Measurements from ENCODE around the gene P2RY6.

P2RY6 gene

GRCh38 chr11:73320763-73321603 is 48.8 kb downstream of the P2RY6 start:
- DNase-seq: no peak

- no peak for DNase-seq
These were observed 49.7 kb downstream of the P2RY6 start for GRCh38 chr11:73321604-73322381.

- no peak for DNase-seq
These were observed 50.5 kb downstream of the P2RY6 start for GRCh38 chr11:73322382-73323306.

GRCh38 chr11:73323464-73323863 is 51.3 kb downstream of the P2RY6 start:
- no peak for DNase-seq

GRCh38 chr11:73324116-73324515 is 52.0 kb downstream of the P2RY6 start:
- DNase-seq: no peak

- DNase-seq: no peak
These were observed 52.5 kb downstream of the P2RY6 start for GRCh38 chr11:73324665-73325035.

GRCh38 chr11:73325036-73325981 is 53.2 kb downstream of the P2RY6 start:
- no peak for DNase-seq

- DNase-seq: no peak
These were observed 55.0 kb downstream of the P2RY6 start for GRCh38 chr11:73326929-73327811.

GRCh38 chr11:73327812-73328364 is 55.8 kb downstream of the P2RY6 start:
- no peak for DNase-seq

GRCh38 chr11:73330569-73331093 is 58.5 kb downstream of the P2RY6 start:
- DNase-seq: no peak

- no peak for DNase-seq
These were observed 59.2 kb downstream of the P2RY6 start for GRCh38 chr11:73331138-73331916.

- no peak for DNase-seq
These were observed 61.0 kb downstream of the P2RY6 start for GRCh38 chr11:73333173-73333572.

- no peak for DNase-seq
These were observed 61.7 kb downstream of the P2RY6 start for GRCh38 chr11:73333640-73334383.

- no peak for DNase-seq
These were observed 62.5 kb downstream of the P2RY6 start for GRCh38 chr11:73334384-73335203.

GRCh38 chr11:73335204-73335923 is 63.2 kb downstream of the P2RY6 start:
- DNase-seq: peak; percentile 78

GRCh38 chr11:73337846-73338245 is 65.7 kb downstream of the P2RY6 start:
- DNase-seq: no peak

- no peak for DNase-seq
These were observed 66.1 kb downstream of the P2RY6 start for GRCh38 chr11:73338279-73338678.
